GM19193 (cell line): Measurements from ENCODE around the gene TSTD2.

Source experiments
- POLR2A ChIP-seq: IDR thresholded peaks from 4 replicates; pipeline ENCODE4 v1.6.1; 2011; ENCODE audit not compliant: insufficient read depth, insufficient read length; ENCODE audit errors: extremely low read depth

TSTD2 gene

GRCh38 chr9:97600531-97601227, 32.5 kb downstream of the TSTD2 start:
- TF ChIP-seq POLR2A: no peak

DNA sequence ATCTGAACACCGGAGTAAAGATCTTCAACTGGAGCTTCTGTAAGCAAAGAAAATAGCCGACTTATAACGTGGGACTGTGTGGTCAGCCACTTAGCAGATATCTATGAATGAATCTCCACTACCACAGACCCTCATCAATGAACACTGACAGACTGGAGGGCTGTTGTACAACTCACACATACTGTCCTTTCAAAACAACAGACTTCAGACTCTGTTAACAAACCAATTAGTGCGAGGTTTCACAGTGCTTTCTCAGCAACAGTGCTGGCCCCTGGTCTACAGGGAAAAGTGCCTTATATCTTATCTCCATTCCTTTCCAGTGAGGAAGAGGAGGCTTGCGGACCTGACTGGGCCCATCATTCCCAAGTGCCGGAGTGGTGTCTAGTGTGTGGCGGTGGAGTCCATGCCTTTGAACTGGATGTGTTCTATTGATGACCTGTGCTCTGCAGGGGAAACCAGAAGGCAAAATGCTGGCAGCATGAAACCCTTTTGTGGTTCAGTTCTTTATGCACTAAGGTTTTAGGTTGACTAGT, 33.8 kb downstream of the TSTD2 start:
- no peak for TF ChIP-seq POLR2A

- no peak for TF ChIP-seq POLR2A
Observed at GRCh38 chr9:97598461-97599288, 34.5 kb downstream of the TSTD2 start.

DNA sequence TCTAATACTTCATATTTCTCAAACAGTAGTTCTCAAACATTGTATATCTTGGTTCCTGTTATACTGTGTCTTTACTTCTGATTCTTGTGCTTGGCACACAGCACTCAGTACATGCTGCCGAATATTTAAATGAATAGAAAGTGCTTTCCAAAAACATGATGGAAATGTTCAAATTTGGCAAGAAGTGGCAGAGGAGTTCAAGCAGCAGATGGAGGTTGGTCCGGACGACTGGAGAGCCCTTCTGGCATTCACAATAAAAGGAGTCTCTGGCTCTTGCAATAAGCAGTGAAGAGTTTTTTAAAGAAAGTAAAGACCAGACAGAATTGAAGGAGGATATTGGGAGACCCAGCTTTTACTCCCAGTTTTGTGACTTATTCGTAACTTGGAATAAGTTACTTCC, 36.3 kb downstream of the TSTD2 start:
- TF ChIP-seq POLR2A: no peak

DNA sequence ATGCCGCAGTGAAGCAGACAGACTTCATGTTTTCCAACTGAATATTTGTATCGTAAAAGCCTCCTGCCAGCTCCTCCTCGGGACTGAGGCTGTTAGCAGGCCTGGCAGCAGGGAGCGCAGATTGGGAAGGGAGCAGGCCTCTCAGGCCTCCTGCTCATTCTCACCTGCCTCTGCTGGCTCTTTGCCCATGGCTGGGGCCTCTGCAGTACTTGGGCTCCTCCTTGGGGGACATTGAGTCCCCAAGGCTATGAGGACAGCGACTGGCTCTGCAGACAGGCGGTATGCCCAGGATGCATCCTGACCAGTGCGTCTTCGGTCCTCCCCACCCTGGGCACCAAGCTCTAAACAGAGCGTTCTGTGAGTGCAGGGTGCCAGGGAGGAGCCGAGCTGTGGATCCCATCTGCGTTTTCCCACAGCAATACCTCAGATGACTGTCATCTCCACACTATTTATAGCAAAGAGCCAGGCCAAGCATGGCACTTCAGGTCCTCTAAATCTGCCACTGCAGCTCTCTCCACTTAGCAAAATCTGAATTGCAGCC, 38.7 kb downstream of the TSTD2 start:
- no peak for TF ChIP-seq POLR2A

GRCh38 chr9:97593960-97594359, 39.2 kb downstream of the TSTD2 start:
- no peak for TF ChIP-seq POLR2A

DNA sequence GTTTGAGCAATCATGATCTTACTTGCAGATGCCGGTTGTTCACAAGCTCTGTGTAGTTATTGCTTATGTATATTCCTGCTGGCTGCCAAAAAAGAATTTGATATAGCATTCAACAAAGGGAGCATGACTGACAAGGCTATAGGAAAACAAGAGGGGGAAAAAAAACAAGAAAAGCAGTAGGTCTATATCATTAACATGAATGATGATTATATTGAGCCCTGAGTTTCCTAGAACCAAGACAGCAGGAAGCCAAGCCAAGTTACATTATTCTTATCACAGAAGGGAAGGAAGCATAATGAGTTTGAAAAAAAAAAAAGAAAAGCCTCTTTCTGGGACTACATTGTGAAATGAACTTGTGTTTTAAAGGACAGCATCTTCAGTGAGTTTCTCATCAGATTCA, 41.0 kb downstream of the TSTD2 start:
- TF ChIP-seq POLR2A: no peak

- TF ChIP-seq POLR2A: no peak
Observed at GRCh38 chr9:97591535-97591934, 41.6 kb downstream of the TSTD2 start.

- no peak for TF ChIP-seq POLR2A
Observed at GRCh38 chr9:97579914-97580313, 53.3 kb downstream of the TSTD2 start.

DNA sequence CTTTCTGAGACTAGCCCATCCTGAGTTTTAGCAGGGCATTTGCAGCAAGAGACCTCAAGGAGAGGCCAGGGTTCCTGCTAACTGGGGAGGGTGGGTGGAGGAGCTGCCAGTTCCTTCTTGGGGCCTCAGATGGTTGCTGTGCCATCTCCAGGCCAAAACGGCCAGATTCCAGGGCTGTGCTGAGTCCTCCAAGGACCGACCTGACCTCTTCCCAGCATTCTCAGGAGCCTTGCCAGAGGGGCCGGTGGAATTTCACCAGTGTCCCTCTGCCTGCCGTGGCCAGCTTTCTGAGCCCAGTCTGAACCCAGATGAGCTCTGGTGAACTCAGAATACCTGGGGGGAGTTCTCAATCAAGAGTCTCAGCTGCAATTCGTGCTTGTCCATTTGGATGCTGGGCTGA, 54.3 kb downstream of the TSTD2 start:
- no peak for TF ChIP-seq POLR2A

DNA sequence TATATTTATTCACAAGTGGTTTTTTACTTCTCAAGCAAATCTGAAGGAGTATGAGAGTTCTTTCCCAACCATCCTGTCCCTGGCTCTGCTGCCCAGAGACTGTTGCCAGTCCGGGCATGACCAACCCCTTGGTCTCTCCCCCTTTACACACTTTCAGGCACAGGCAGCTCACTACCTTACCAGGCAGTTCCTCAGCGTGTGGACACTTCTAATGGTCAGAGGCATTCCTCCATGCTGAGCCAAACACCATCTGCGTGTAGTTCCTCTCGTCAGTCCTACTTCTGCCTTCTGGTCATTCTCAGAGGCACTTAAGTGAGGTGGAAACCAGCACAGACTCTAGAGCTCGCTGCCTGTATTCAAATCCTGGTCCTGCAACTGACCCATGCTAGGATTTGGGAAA, 56.1 kb downstream of the TSTD2 start:
- no peak for TF ChIP-seq POLR2A

DNA sequence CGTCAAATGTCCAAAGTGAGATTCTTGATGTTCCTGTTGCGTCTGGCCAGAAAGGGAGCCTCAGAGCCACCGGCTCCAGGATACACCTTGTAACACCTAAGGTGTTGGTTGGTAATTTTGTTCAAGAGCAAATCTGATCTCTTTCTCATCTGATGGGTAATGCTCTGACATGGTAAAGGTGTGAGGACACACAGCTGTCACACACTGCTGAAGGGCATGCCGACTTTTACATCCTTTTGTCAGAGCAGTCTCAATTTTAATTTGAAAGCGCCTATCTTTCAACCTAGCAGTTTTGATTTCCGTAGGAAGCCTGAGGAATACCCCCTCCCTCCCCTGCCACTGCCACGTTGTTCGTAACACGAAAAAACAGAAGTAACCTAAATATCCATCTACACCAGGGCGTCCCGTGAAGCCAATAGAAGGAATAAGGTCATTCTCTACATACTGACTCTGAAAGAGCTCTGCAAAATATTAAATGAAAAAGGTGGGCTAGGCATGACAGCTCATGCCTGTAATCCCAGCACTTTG, 57.4 kb downstream of the TSTD2 start:
- TF ChIP-seq POLR2A: no peak

DNA sequence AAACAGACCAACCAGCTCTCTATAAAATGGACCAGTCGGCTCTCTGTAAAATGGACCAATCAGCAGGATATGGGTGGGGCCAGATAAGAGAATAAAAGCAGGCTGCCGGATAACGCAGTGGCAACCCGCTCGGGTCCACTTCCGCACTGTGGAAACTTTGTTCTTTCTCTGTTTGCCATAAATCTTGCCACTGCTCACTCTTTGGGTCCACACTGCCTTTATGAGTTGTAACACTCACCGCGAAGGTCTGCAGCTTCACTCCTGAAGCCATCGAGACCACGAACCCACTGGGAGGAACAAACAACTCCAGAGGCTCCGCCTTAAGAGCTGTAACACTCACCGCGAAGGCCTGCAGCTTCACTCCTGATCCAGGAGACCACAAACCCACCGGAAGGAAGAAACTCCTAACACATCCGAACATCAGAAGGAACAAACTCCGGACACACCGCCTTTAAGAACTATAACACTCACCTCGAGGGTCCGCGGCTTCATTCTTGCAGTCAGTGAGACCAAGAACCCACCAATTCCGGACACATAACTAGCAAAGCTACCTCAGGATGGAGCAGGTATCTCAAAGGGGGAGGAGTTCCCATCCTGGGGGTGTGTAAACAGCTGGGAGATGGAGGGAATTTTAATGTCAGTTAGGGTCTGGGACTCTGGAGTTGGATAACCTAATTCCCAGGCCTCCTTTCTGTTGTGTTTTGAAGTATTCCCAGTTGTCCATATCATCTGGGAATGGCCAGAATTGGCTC, 58.1 kb downstream of the TSTD2 start:
- peak; percentile 72 for TF ChIP-seq POLR2A

DNA sequence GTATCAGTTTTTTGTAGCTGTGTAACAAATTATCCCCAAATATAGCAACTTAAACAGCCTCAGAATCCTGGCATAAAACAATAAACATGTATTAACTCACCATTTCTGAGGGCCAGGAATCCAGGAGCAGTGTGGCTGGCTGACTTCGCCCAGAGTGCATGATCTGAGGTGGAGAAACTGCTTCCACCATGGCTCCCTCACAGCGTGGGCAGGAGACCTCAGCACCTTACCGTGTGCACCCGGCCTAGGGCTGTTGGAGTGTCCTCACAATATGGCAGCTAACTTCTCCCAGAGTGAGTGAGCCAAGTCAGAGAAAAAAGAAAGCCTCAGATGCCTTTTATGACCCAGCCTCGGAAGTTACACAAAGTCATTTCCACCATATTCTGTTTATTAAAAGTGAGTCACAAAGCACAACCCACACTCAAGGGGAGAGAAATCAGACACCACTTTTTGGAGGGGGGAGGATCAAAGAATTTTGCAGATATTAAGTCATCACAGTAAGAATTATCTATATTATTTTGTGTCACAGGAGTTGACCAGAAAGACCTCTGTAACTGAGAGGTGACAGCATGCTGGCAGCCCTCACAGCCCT, 59.6 kb downstream of the TSTD2 start:
- TF ChIP-seq POLR2A: no peak

- TF ChIP-seq POLR2A: no peak
Observed at GRCh38 chr9:97572892-97573365, 60.2 kb downstream of the TSTD2 start.
